SK-N-SH treated with all-trans-retinoic acid at 6 μM for 48 hours (cell line): ENCODE results near the gene C2CD3.

Experiments used
- ATAC-seq: fragments of 200-7000 bp; cut with Tn5 transposase; 3 replicates; pipeline ENCODE4 v1.9.1; 2020; ENCODE audit warnings: mild to moderate bottlenecking, moderate library complexity
- ARNTL ChIP-seq: fragments of 450-650 bp; formaldehyde crosslinking; IDR thresholded peaks from 2 replicates; pipeline ENCODE4 v1.5.0; 2020; ENCODE audit warnings: low read depth, mild to moderate bottlenecking, moderate library complexity, borderline replicate concordance
- BACH2 ChIP-seq: fragments of 250-450 bp; sonication (Bioruptor Pico); IDR thresholded peaks from 2 replicates; pipeline ENCODE4 v1.9.0; 2021; ENCODE audit warnings: mild to moderate bottlenecking, borderline replicate concordance
- CSDC2 ChIP-seq: fragments of 250-450 bp; sonication (Bioruptor Pico); IDR thresholded peaks from 2 replicates; pipeline ENCODE4 v1.5.0; 2020; ENCODE audit warnings: mild to moderate bottlenecking, moderate library complexity
- ESRRG ChIP-seq: fragments of 250-450 bp; sonication (Bioruptor Pico); IDR thresholded peaks from 2 replicates; pipeline ENCODE4 v1.6.1; 2021; ENCODE audit warnings: mild to moderate bottlenecking
- GLIS3 ChIP-seq: fragments of 250-450 bp; sonication (Bioruptor Pico); IDR thresholded peaks from 2 replicates; pipeline ENCODE4 v1.5.0; 2020; ENCODE audit warnings: mild to moderate bottlenecking, moderate library complexity
- ISL1 ChIP-seq: fragments of 250-450 bp; sonication (Bioruptor Pico); IDR thresholded peaks from 2 replicates; pipeline ENCODE4 v2.1.2; 2022; ENCODE audit warnings: mild to moderate bottlenecking, moderate library complexity
- OSR1 ChIP-seq: fragments of 250-450 bp; sonication (Bioruptor Pico); IDR thresholded peaks from 2 replicates; pipeline ENCODE4 v1.8.0; 2022; ENCODE audit warnings: moderate library complexity, mild to moderate bottlenecking, inconsistent platforms
- PPARA ChIP-seq: fragments of 250-450 bp; sonication (Bioruptor Pico); IDR thresholded peaks from 2 replicates; pipeline ENCODE4 v1.5.0; 2020; ENCODE audit warnings: mild to moderate bottlenecking, borderline replicate concordance
- RARB ChIP-seq: fragments of 250-450 bp; sonication (Bioruptor Pico); IDR thresholded peaks from 2 replicates; pipeline ENCODE4 v1.8.0; 2021; ENCODE audit warnings: mild to moderate bottlenecking, moderate library complexity
- SNAI2 ChIP-seq: fragments of 250-450 bp; sonication (Bioruptor Pico); IDR thresholded peaks from 2 replicates; pipeline ENCODE4 v1.5.0; 2020; ENCODE audit warnings: mild to moderate bottlenecking, moderate library complexity
- TOX ChIP-seq: fragments of 250-450 bp; sonication (Bioruptor Pico); IDR thresholded peaks from 2 replicates; pipeline ENCODE4 v1.8.0; 2021; ENCODE audit warnings: mild to moderate bottlenecking, moderate library complexity, borderline replicate concordance
- ZC3H10 ChIP-seq: fragments of 250-450 bp; sonication (Bioruptor Pico); IDR thresholded peaks from 2 replicates; pipeline ENCODE4 v1.5.1; 2021; ENCODE audit warnings: mild to moderate bottlenecking, moderate library complexity
- ZFP30 ChIP-seq: fragments of 450-650 bp; formaldehyde crosslinking; IDR thresholded peaks from 2 replicates; pipeline ENCODE4 v1.5.0; 2022; ENCODE audit warnings: mild to moderate bottlenecking, moderate library complexity
- ZNF565 ChIP-seq: fragments of 450-650 bp; formaldehyde crosslinking; conservative IDR thresholded peaks from 2 replicates; pipeline ENCODE4 v1.5.0; 2020; ENCODE audit warnings: low read depth, mild to moderate bottlenecking, moderate library complexity
- ZNF70 ChIP-seq: fragments of 450-650 bp; formaldehyde crosslinking; IDR thresholded peaks from 2 replicates; pipeline ENCODE4 v1.5.0; 2020; ENCODE audit warnings: mild to moderate bottlenecking, moderate library complexity
- ZNF8 ChIP-seq: fragments of 450-650 bp; formaldehyde crosslinking; IDR thresholded peaks from 2 replicates; pipeline ENCODE4 v1.5.0; 2020; ENCODE audit warnings: mild to moderate bottlenecking, moderate library complexity
- TF ChIP-seq, protein P1 (sequence below): fragments of 250-450 bp; sonication (Bioruptor Pico); IDR thresholded peaks from 2 replicates; pipeline ENCODE4 v1.5.1; 2021; ENCODE audit warnings: mild to moderate bottlenecking, moderate library complexity
- TF ChIP-seq, protein P2 (sequence below): fragments of 250-450 bp; sonication (Bioruptor Pico); IDR thresholded peaks from 2 replicates; pipeline ENCODE4 v1.8.0; 2020; ENCODE audit warnings: mild to moderate bottlenecking, moderate library complexity, borderline replicate concordance
- TF ChIP-seq, protein P3 (sequence below): fragments of 250-450 bp; sonication (Bioruptor Pico); IDR thresholded peaks from 2 replicates; pipeline ENCODE4 v1.5.0; 2020; ENCODE audit warnings: mild to moderate bottlenecking, moderate library complexity
- TF ChIP-seq, protein P4 (sequence below): fragments of 250-450 bp; sonication (Bioruptor Pico); IDR thresholded peaks from 2 replicates; pipeline ENCODE4 v1.5.1; 2020; ENCODE audit warnings: low read depth, mild to moderate bottlenecking, moderate library complexity

The C2CD3 gene

DNA sequence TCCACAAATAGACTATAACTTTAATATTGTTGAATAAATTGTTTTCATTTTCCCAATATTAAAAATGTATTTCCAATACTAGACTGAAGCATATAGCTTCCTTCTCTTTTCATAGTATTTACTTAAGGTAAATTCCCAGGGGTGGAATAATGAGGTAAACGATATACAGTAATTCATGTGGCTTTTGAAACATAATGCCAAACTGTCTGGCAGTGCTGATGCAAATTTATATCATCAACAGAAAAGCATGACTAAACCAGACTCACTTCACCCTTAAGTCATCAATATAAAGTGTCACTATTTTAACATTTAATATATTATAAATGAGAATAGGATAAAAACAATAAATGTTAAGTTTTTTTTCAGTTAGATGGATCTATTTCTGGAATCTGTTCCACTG is 13.6 kb downstream of the C2CD3 start:
- TF ChIP-seq ISL1 (CRISPR knock-in tag) = no peak
- TF ChIP-seq CSDC2 (CRISPR knock-in tag) = no peak
- no peak for TF ChIP-seq ZNF70 (CRISPR knock-in tag)
- no peak for TF ChIP-seq ZC3H10 (CRISPR knock-in tag)
- no peak for TF ChIP-seq GLIS3 (CRISPR knock-in tag)
- TF ChIP-seq, protein P1, sequence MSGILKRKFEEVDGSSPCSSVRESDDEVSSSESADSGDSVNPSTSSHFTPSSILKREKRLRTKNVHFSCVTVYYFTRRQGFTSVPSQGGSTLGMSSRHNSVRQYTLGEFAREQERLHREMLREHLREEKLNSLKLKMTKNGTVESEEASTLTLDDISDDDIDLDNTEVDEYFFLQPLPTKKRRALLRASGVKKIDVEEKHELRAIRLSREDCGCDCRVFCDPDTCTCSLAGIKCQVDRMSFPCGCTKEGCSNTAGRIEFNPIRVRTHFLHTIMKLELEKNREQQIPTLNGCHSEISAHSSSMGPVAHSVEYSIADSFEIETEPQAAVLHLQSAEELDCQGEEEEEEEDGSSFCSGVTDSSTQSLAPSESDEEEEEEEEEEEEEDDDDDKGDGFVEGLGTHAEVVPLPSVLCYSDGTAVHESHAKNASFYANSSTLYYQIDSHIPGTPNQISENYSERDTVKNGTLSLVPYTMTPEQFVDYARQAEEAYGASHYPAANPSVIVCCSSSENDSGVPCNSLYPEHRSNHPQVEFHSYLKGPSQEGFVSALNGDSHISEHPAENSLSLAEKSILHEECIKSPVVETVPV = no peak
- TF ChIP-seq OSR1 (CRISPR knock-in tag) = no peak
- no peak for TF ChIP-seq ESRRG (CRISPR knock-in tag)
- TF ChIP-seq, protein P2, sequence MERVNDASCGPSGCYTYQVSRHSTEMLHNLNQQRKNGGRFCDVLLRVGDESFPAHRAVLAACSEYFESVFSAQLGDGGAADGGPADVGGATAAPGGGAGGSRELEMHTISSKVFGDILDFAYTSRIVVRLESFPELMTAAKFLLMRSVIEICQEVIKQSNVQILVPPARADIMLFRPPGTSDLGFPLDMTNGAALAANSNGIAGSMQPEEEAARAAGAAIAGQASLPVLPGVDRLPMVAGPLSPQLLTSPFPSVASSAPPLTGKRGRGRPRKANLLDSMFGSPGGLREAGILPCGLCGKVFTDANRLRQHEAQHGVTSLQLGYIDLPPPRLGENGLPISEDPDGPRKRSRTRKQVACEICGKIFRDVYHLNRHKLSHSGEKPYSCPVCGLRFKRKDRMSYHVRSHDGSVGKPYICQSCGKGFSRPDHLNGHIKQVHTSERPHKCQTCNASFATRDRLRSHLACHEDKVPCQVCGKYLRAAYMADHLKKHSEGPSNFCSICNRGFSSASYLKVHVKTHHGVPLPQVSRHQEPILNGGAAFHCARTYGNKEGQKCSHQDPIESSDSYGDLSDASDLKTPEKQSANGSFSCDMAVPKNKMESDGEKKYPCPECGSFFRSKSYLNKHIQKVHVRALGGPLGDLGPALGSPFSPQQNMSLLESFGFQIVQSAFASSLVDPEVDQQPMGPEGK = no peak
- TF ChIP-seq ZFP30 (CRISPR knock-in tag) = no peak
- no peak for TF ChIP-seq BACH2
- TF ChIP-seq ZNF8 = no peak
- TF ChIP-seq, protein P3, sequence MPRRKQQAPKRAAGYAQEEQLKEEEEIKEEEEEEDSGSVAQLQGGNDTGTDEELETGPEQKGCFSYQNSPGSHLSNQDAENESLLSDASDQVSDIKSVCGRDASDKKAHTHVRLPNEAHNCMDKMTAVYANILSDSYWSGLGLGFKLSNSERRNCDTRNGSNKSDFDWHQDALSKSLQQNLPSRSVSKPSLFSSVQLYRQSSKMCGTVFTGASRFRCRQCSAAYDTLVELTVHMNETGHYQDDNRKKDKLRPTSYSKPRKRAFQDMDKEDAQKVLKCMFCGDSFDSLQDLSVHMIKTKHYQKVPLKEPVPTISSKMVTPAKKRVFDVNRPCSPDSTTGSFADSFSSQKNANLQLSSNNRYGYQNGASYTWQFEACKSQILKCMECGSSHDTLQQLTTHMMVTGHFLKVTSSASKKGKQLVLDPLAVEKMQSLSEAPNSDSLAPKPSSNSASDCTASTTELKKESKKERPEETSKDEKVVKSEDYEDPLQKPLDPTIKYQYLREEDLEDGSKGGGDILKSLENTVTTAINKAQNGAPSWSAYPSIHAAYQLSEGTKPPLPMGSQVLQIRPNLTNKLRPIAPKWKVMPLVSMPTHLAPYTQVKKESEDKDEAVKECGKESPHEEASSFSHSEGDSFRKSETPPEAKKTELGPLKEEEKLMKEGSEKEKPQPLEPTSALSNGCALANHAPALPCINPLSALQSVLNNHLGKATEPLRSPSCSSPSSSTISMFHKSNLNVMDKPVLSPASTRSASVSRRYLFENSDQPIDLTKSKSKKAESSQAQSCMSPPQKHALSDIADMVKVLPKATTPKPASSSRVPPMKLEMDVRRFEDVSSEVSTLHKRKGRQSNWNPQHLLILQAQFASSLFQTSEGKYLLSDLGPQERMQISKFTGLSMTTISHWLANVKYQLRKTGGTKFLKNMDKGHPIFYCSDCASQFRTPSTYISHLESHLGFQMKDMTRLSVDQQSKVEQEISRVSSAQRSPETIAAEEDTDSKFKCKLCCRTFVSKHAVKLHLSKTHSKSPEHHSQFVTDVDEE (CRISPR knock-in tag) = no peak
- TF ChIP-seq ARNTL (CRISPR knock-in tag) = no peak
- TF ChIP-seq ZNF565 (CRISPR knock-in tag) = no peak
- TF ChIP-seq PPARA = no peak
- TF ChIP-seq TOX (CRISPR knock-in tag) = no peak
- ATAC-seq = peak; percentile 44; the same call in 1 of the 3 replicates

DNA sequence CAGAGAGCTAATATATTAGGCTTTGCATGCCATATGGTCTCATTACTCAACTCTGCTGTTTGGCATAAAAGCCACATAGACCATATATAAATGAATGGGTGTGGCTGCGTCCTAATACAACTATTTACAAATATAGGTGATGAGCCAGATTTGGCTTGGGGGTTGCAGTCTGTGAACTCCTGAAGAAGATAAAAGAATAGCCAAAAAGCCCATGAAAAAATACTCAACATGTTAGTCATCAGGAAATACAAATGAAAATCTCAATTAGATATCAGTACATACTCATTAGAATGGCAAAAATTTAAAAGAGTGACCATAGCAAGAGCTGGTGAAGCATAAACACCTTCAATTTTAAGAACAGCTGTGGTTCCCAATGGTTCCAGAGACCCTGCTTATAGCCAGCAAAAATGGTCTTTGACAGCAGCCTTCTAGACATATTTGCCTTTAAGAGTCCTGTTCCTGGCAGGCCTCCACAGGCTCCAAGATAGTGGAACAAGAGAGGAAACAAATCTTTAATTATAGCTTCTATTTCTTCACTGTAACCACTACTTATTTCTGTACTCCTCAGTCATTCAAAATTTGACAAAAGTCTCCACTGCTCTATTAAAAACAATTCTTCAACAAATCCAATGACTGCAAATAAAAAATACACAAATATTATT is 16.1 kb downstream of the C2CD3 start:
- peak; percentile 63 for ATAC-seq
- TF ChIP-seq ARNTL (CRISPR knock-in tag) = no peak
- 0 out of 2 replicates have a peak, but pooled peaks have one; percentile 14 for TF ChIP-seq ISL1 (CRISPR knock-in tag)
- TF ChIP-seq ZNF70 (CRISPR knock-in tag) = no peak
- no peak for TF ChIP-seq OSR1 (CRISPR knock-in tag)

DNA sequence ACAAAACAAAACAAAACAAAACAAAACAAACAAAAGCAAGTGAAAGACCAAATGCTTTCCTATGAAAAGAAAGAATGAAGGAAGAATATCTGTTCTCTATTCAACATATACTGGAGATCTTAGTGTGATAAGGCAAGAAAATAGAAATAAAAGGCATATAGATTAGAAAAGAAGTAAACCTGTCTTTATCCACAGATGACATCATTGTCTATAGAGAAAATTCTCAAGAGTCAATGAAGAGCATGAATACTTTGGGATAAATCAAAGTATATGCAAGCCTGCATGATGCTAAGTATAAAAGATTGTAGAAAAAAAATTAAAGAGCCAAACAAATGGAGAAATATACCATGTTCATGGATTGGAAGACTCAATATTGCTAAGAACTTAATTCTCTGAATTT is 17.6 kb downstream of the C2CD3 start:
- no peak for ATAC-seq

DNA sequence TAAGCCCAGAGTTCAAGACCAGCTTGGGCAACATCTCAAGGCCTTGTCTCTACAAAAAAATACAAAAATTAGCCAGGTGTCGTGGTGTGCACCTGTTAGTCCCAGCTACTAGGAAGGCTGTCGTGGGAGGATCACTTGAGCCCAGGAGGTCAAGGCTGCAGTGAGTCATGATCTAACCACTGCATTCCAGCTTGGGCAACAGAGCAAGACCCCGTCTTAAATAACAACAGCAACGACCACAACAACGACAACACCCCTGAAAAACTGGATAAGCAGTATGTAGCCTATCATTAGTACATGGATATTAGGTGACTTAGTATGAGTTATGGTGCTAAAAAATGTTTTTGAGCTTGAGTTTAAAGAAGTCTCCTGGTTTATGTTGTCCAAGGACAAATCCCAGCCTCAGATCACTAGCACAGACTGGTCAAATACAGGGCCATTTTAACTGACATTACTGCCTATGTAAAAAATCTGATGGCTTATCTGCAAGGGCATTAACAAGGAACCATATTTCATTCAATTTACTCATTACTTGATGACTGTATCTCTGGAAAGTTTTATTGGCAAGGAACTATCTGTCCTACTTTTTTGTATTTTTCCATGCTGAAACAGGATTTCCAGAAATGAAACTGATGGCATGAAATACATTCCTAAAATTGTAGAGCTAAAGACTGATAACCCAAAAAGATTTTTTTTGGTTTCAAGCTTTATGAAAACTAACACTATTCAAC is 23.4 kb downstream of the C2CD3 start:
- TF ChIP-seq SNAI2 (CRISPR knock-in tag) (peak; percentile 33; the same call in 1 of the 2 replicates), ESRRG (CRISPR knock-in tag) (0 out of 2 replicates have a peak, but pooled peaks have one; percentile 44), ISL1 (CRISPR knock-in tag) (peak; percentile 97)
- TF ChIP-seq, protein P4, sequence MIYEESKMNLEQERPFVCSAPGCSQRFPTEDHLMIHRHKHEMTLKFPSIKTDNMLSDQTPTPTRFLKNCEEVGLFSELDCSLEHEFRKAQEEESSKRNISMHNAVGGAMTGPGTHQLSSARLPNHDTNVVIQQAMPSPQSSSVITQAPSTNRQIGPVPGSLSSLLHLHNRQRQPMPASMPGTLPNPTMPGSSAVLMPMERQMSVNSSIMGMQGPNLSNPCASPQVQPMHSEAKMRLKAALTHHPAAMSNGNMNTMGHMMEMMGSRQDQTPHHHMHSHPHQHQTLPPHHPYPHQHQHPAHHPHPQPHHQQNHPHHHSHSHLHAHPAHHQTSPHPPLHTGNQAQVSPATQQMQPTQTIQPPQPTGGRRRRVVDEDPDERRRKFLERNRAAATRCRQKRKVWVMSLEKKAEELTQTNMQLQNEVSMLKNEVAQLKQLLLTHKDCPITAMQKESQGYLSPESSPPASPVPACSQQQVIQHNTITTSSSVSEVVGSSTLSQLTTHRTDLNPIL = peak; percentile 54; the same call in 1 of the 2 replicates
- TF ChIP-seq, protein P1 = 0 out of 2 replicates have a peak, but pooled peaks have one; percentile 41
- TF ChIP-seq, protein P2 = no peak
- peak; percentile 31 for ATAC-seq

More for the DNA sequence above, 17.6 kb downstream of the C2CD3 start:
- TF ChIP-seq, protein P1 = no peak
- TF ChIP-seq RARB (CRISPR knock-in tag) = no peak
